HepG2 (cell line): Measurements from ENCODE around the gene GDF11. TPM values are rescaled to one million over a fixed set of nuclear protein-coding genes. Genes with fewer than 3 reads are reported as not detected.
A peak's percentile ranks its signal among the peaks of the same experiment; 100 is the strongest.

Source experiments
- ATAC-seq: fragments of 200-7000 bp; cut with Tn5 transposase; 3 replicates; pipeline ENCODE4 v1.9.1; 2020; ENCODE audit warnings: mild to moderate bottlenecking, moderate library complexity
- BruUV-seq: library from RNA; stranded (reverse); fragments of 400-500 nt; replicated peaks from 2 replicates; lab custom pipeline; 2021; lab: Mats Ljungman, UMichigan
- CTCF ChIA-PET: fragments of 300-600 bp; formaldehyde crosslinking; extraction: SDS; loops from one replicate; lab custom pipeline; 2021; ENCODE audit warnings: low total read pairs, inconsistent platforms, low intra/inter-chr PET ratio; lab: Yijun Ruan, JAX
- POLR2A ChIA-PET: fragments of 350-600 bp; sonication (Branson Sonifier 250); formaldehyde crosslinking; loops from one replicate; lab custom pipeline; 2020; ENCODE audit warnings: antibody characterized with exemption, inconsistent platforms; lab: Yijun Ruan, JAX
- DNase-seq: peaks from one replicate; pipeline ENCODE4 v3.0.0-alpha.2; 2015; ENCODE audit warnings: low spot score
- FAIRE-seq: peaks from 3 replicates; lab custom pipeline; 2011; peaks lifted over from hg19 to GRCh38; lab: Jason Lieb, UNC
- H2AFZ ChIP-seq: one replicate; pipeline ENCODE4 v1.6.1; 2011; ENCODE audit warnings: low read length, inconsistent platforms
- H3K27ac ChIP-seq: fragments of 300-600 bp; 3 replicates; pipeline ENCODE4 v1.8.0; 2011; ENCODE audit warnings: mixed run types, mild to moderate bottlenecking, mixed read lengths, low read length, inconsistent platforms; ENCODE audit not compliant: insufficient read depth; ENCODE audit errors: extremely low read length
- H3K27me3 ChIP-seq, 2 experiments: fragments of 200-600 bp in 1 of 2; 2 replicates in 1 of 2; 3 replicates in 1 of 2; pipeline versions ENCODE4 v1.6.0 to v1.8.0; 2011; ENCODE audit warnings: low read length in 2 of 2, mild to moderate bottlenecking in 2 of 2, moderate library complexity in 2 of 2, inconsistent platforms in 1 of 2; ENCODE audit not compliant: insufficient read depth in 2 of 2, control insufficient read depth in 1 of 2
- H3K36me3 ChIP-seq, 2 experiments: fragments of 200-600 bp in 1 of 2; replicated peaks in 1 of 2; 2 replicates in 1 of 2; 3 replicates in 1 of 2; pipeline versions ENCODE4 v1.5.1 to v1.8.0; 2011; ENCODE audit warnings: low read length in 2 of 2, inconsistent platforms in 1 of 2; ENCODE audit not compliant: insufficient read depth in 2 of 2, control insufficient read depth in 1 of 2
- H3K4me1 ChIP-seq: 2 replicates; pipeline ENCODE4 v1.5.1; 2012; ENCODE audit warnings: low read length, inconsistent platforms; ENCODE audit not compliant: insufficient read depth
- H3K4me2 ChIP-seq: 2 replicates; pipeline ENCODE4 v1.6.0; 2011; ENCODE audit warnings: low read depth, low read length, inconsistent platforms
- H3K4me3 ChIP-seq, 3 experiments: fragments of 200-600 bp in 1 of 3; sonication (generic), shearing (Covaris generic) in 1 of 3; replicated peaks in 1 of 3; 2 replicates each; pipeline ENCODE4 v1.5.1; 2011 to 2016; ENCODE audit warnings: low read length in 3 of 3, inconsistent platforms in 2 of 3, low read depth in 2 of 3, mild to moderate bottlenecking in 2 of 3, control low read depth in 1 of 3, mixed read lengths in 1 of 3; ENCODE audit not compliant: insufficient read depth in 1 of 3
- H3K79me2 ChIP-seq: one replicate; pipeline ENCODE4 v1.6.1; 2011; ENCODE audit warnings: low read length, inconsistent platforms; ENCODE audit not compliant: insufficient read depth
- H3K9ac ChIP-seq: 2 replicates; pipeline ENCODE4 v1.6.0; 2011; ENCODE audit warnings: mild to moderate bottlenecking, low read depth, low read length, inconsistent platforms; ENCODE audit not compliant: insufficient read depth
- H3K9me3 ChIP-seq: 2 replicates; pipeline ENCODE4 v1.5.1; 2012; ENCODE audit warnings: mild to moderate bottlenecking, low read length
- H4K20me1 ChIP-seq: 2 replicates; pipeline ENCODE4 v1.6.0; 2011; ENCODE audit warnings: inconsistent platforms, mild to moderate bottlenecking, low read length, moderate library complexity; ENCODE audit not compliant: insufficient read depth
- ADNP ChIP-seq: sonication (generic); formaldehyde crosslinking; IDR thresholded peaks from 2 replicates; pipeline ENCODE4 v1.4.0; 2020; ENCODE audit warnings: missing genetic modification reagents
- CAMTA2 ChIP-seq: sonication (generic); formaldehyde crosslinking; IDR thresholded peaks from 2 replicates; pipeline ENCODE4 v1.4.0; 2020; ENCODE audit warnings: mild to moderate bottlenecking, missing genetic modification reagents, borderline replicate concordance
- DNMT1 ChIP-seq: sonication (generic); formaldehyde crosslinking; IDR thresholded peaks from 2 replicates; pipeline ENCODE4 v1.5.1; 2020; ENCODE audit warnings: mild to moderate bottlenecking, missing genetic modification reagents
- MATR3 ChIP-seq: sonication (generic); formaldehyde crosslinking; IDR thresholded peaks from 2 replicates; pipeline ENCODE4 v1.4.0; 2020; ENCODE audit warnings: missing genetic modification reagents
- MXD3 ChIP-seq: IDR thresholded peaks from 2 replicates; pipeline ENCODE4 v1.6.1; 2016; ENCODE audit warnings: mild to moderate bottlenecking, missing biosample characterization, missing genetic modification reagents
- NR1H2 ChIP-seq: sonication (generic); formaldehyde crosslinking; IDR thresholded peaks from 2 replicates; pipeline ENCODE4 v1.8.1; 2022; ENCODE audit warnings: low read depth, missing genetic modification reagents, borderline replicate concordance
- PAWR ChIP-seq: sonication (generic); formaldehyde crosslinking; IDR thresholded peaks from 2 replicates; pipeline ENCODE4 v1.4.0; 2020; ENCODE audit warnings: missing genetic modification reagents, mild to moderate bottlenecking, borderline replicate concordance
- PAX8 ChIP-seq: sonication (generic); formaldehyde crosslinking; IDR thresholded peaks from 2 replicates; pipeline ENCODE4 v1.8.0; 2022; ENCODE audit warnings: mild to moderate bottlenecking, missing genetic modification reagents, borderline replicate concordance
- ZBTB4 ChIP-seq: sonication (generic); formaldehyde crosslinking; IDR thresholded peaks from 2 replicates; pipeline ENCODE4 v1.4.0; 2020; ENCODE audit warnings: missing genetic modification reagents, mild to moderate bottlenecking, borderline replicate concordance
- ZFP36 ChIP-seq: fragments of 150-350 bp; IDR thresholded peaks from 2 replicates; pipeline ENCODE4 v1.6.1; 2018; ENCODE audit warnings: borderline replicate concordance, low read length, low read depth; ENCODE audit not compliant: partially characterized antibody
- ZNF253 ChIP-seq: sonication (generic); formaldehyde crosslinking; IDR thresholded peaks from 2 replicates; pipeline ENCODE4 v1.8.0; 2022; ENCODE audit warnings: mild to moderate bottlenecking, missing genetic modification reagents, borderline replicate concordance
- ZNF264 ChIP-seq: sonication (generic); formaldehyde crosslinking; IDR thresholded peaks from 2 replicates; pipeline ENCODE4 v1.4.0; 2020; ENCODE audit warnings: missing genetic modification reagents
- ZNF543 ChIP-seq: sonication (generic); formaldehyde crosslinking; IDR thresholded peaks from 2 replicates; pipeline ENCODE4 v1.4.0; 2020; ENCODE audit warnings: mild to moderate bottlenecking, missing genetic modification reagents
- ZNF558 ChIP-seq: sonication (generic); formaldehyde crosslinking; IDR thresholded peaks from 2 replicates; pipeline ENCODE4 v1.9.0; 2022; ENCODE audit warnings: mild to moderate bottlenecking, missing genetic modification reagents, borderline replicate concordance
- WGBS: methylation state at CpG from one replicate; pipeline ENCODE4 v1.1.6; 2017; ENCODE audit warnings: low lambda C conversion rate; 5-methylcytosine and 5-hydroxymethylcytosine counted together
- in situ Hi-C: cut with HindIII; loops from 2 replicates; pipeline ENCODE4 v1.10.0; 2017; ENCODE audit warnings: low pct_unique_long_range_greater_than_20kb; ENCODE audit not compliant: extremely low pct_ligation_motif_present
- intact Hi-C: fragments of 100-400 bp; cut with micrococcal nuclease; formaldehyde crosslinking; loops from one replicate; pipeline ENCODE4 v1.10.0; 2022; ENCODE audit not compliant: unreplicated experiment
- polyA plus RNA-seq, 8 experiments: library from polyadenylated mRNA; depleted of rRNA in 3 of 8; stranded (reverse) in 7 of 8; unstranded in 1 of 8; fragments of >200 nt; fragmentation: Illumina TruSeq in 4 of 8; extraction: Trizol in 4 of 8; gene quantifications; 2 replicates each; pipeline versions ENCODE4 v1.2.1 to v1.2.3, GENCODE V29; 2011 to 2016; ENCODE audit warnings: low read depth in 4 of 8, missing spikeins in 1 of 8, mixed read lengths in 1 of 8; ENCODE audit not compliant: insufficient read depth in 1 of 8
- total RNA-seq, 5 experiments: library from RNA; depleted of rRNA; stranded (reverse); fragments of >200 nt; fragmentation: Illumina TruSeq; extraction: Trizol; gene quantifications; 2 replicates each; pipeline ENCODE4 v1.2.3, GENCODE V29; 2016; ENCODE audit warnings: low read depth in 1 of 5
- TF ChIP-seq, protein P1 (sequence below): fragments of 450-650 bp; IDR thresholded peaks from 2 replicates; pipeline ENCODE4 v1.6.1; 2017; ENCODE audit warnings: mild to moderate bottlenecking
- TF ChIP-seq, protein P2 (sequence below): IDR thresholded peaks from 2 replicates; pipeline ENCODE4 v1.6.1; 2016; ENCODE audit warnings: low read depth, borderline replicate concordance

The GDF11 gene
- total and polyA plus RNA-seq, 2 of the 13 experiments (the other 11 are each of a cell fraction or from before 2014, with no cell fraction given): 0.63 to 1.5 TPM

GRCh38 chr12:55736780-55737580, 5.9 kb upstream of the GDF11 start:
- Histone ChIP-seq H3K4me3 (peak overlapping the region in 1 of 3 experiments; percentile 63; a peak in 2 of 6 replicates), H3K27me3 (peaks cover 0 to 4% of the 10 kb centered on the region in 2 experiments; a peak in 1 of 5 replicates), H3K27ac (no peak overlapping the region), H2AFZ (no peak overlapping the region), H3K36me3 (no peaks in the 10 kb centered on the region), H3K9ac (0 out of 2 replicates have a peak overlapping the region, but pooled peaks have one; percentile 39), H3K9me3 (no peaks in the 10 kb centered on the region), H3K4me1 (peaks cover 28% of the 10 kb centered on the region), H3K4me2 (peak overlapping the region; percentile 84), H3K79me2 (no peaks in the 10 kb centered on the region), H4K20me1 (no peaks in the 10 kb centered on the region)
- FAIRE-seq (peak; percentile 87), DNase-seq (peak; percentile 84), ATAC-seq (peak; percentile 89)
- in situ Hi-C loops (loop anchor here (5.0 kb wide), 4 partner anchors 60 to 295 kb away; no protein-coding TSS in a partner anchor), intact Hi-C loops (loop anchor here (1.0 to 5.0 kb wide), 5 partner anchors 13 to 300 kb away; partner anchors contain the start of genes DGKA and RDH5)
- WGBS: 0% methylated on average over 5 of the region's 6 CpGs
- ChIA-PET POLR2A (interaction anchor here (0.8 to 3.1 kb wide), 6 partner anchors 7 to 191 kb away, joined by 3 to 27 read pairs (median 15); partner anchors contain the start of genes CD63, DNAJC14, PYM1 and RDH5), CTCF (interaction anchor here (0.7 to 3.3 kb wide), 7 partner anchors 13 to 292 kb away, joined by 3 to 36 read pairs (median 6); partner anchors contain the start of gene RDH5)
- BruUV-seq: no TSS peak
- TF ChIP-seq, protein P1, sequence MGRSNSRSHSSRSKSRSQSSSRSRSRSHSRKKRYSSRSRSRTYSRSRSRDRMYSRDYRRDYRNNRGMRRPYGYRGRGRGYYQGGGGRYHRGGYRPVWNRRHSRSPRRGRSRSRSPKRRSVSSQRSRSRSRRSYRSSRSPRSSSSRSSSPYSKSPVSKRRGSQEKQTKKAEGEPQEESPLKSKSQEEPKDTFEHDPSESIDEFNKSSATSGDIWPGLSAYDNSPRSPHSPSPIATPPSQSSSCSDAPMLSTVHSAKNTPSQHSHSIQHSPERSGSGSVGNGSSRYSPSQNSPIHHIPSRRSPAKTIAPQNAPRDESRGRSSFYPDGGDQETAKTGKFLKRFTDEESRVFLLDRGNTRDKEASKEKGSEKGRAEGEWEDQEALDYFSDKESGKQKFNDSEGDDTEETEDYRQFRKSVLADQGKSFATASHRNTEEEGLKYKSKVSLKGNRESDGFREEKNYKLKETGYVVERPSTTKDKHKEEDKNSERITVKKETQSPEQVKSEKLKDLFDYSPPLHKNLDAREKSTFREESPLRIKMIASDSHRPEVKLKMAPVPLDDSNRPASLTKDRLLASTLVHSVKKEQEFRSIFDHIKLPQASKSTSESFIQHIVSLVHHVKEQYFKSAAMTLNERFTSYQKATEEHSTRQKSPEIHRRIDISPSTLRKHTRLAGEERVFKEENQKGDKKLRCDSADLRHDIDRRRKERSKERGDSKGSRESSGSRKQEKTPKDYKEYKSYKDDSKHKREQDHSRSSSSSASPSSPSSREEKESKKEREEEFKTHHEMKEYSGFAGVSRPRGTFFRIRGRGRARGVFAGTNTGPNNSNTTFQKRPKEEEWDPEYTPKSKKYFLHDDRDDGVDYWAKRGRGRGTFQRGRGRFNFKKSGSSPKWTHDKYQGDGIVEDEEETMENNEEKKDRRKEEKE: no peak
- TF ChIP-seq ZBTB4 (CRISPR knock-in tag) (no peak), ZFP36 (no peak), PAWR (CRISPR knock-in tag) (no peak), ZNF253 (CRISPR knock-in tag) (no peak), DNMT1 (CRISPR knock-in tag) (no peak), ZNF543 (CRISPR knock-in tag) (no peak), ZNF558 (CRISPR knock-in tag) (no peak), MATR3 (CRISPR knock-in tag) (no peak), ADNP (no peak), MXD3 (CRISPR knock-in tag) (no peak), PAX8 (CRISPR knock-in tag) (no peak), ZNF264 (CRISPR knock-in tag) (no peak), CAMTA2 (CRISPR knock-in tag) (no peak), NR1H2 (CRISPR knock-in tag) (no peak)
- TF ChIP-seq, protein P2, sequence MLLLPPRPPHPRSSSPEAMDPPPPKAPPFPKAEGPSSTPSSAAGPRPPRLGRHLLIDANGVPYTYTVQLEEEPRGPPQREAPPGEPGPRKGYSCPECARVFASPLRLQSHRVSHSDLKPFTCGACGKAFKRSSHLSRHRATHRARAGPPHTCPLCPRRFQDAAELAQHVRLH (CRISPR knock-in tag): peak; percentile 62; the same call in 1 of the 2 replicates
